ENCODE data around the gene ANO6.

GRCh38 chr12:45269412-45269751, 53.5 kb downstream of the ANO6 start:
- no peak for TF ChIP-seq CTCF (IDR thresholded peaks at IDR 0.05; ENCODE audit: low read depth, low read length)
- no peak for TF ChIP-seq POLR2A (IDR thresholded peaks at IDR 0.05; ENCODE audit: extremely low read depth, insufficient read length)
- TF ChIP-seq MAX (IDR thresholded peaks at IDR 0.05; ENCODE audit: low read depth, low read length) = no peak

Measured in NB4 (cell line).